Loucy (cell line): ENCODE results near the gene GPBP1.

ENCODE experiments used
- EZH2phosphoT487 ChIP-seq: fragments of 200-600 bp; IDR thresholded peaks from 2 replicates; pipeline ENCODE4 v1.6.1; 2018; ENCODE audit warnings: antibody characterized with exemption, mild to moderate bottlenecking, moderate library complexity, borderline replicate concordance
- TF ChIP-seq, protein P1 (sequence below): fragments of 200-600 bp; sonication (generic); conservative IDR thresholded peaks from 2 replicates; pipeline ENCODE4 v1.5.1; 2014; ENCODE audit warnings: mild to moderate bottlenecking, antibody characterized with exemption, low read length

DNA sequence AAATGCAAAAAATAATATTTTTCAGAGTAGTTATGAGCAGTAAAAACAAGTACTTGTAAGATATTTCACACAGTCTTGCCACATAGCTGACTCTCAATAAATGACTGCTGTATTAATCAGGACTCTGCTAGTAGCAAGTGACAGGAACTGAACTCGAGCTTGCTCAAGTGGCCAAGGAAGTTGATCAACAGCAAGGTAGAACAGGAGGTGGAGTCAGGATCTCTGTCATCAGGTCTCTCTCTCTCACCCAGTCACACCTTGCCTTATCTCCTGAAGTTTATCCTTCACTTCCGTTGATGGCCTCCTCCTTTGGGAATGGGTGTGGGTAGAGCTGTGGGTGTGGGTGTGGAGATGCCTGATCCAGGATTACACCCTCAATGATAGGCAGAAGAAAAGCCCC is 107.0 kb downstream of the GPBP1 start:
- TF ChIP-seq, protein P1, sequence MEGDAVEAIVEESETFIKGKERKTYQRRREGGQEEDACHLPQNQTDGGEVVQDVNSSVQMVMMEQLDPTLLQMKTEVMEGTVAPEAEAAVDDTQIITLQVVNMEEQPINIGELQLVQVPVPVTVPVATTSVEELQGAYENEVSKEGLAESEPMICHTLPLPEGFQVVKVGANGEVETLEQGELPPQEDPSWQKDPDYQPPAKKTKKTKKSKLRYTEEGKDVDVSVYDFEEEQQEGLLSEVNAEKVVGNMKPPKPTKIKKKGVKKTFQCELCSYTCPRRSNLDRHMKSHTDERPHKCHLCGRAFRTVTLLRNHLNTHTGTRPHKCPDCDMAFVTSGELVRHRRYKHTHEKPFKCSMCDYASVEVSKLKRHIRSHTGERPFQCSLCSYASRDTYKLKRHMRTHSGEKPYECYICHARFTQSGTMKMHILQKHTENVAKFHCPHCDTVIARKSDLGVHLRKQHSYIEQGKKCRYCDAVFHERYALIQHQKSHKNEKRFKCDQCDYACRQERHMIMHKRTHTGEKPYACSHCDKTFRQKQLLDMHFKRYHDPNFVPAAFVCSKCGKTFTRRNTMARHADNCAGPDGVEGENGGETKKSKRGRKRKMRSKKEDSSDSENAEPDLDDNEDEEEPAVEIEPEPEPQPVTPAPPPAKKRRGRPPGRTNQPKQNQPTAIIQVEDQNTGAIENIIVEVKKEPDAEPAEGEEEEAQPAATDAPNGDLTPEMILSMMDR, result no peak
- no peak for TF ChIP-seq EZH2phosphoT487
